GM12874 (cell line): Measurements from ENCODE around the gene SEC16B.

Source experiments
- CTCF ChIP-seq: IDR thresholded peaks from 2 replicates; pipeline ENCODE4 v1.5.1; 2011; ENCODE audit warnings: low read depth, mild to moderate bottlenecking, control low read depth, low read length, moderate library complexity; ENCODE audit not compliant: insufficient read depth

SEC16B gene

GRCh38 chr1:178006043-178006442 is 36.2 kb upstream of the SEC16B start:
- TF ChIP-seq CTCF = no peak

GRCh38 chr1:178005450-178005849 is 35.6 kb upstream of the SEC16B start:
- TF ChIP-seq CTCF = no peak

- no peak for TF ChIP-seq CTCF
Measured at GRCh38 chr1:178004926-178005391, 35.1 kb upstream of the SEC16B start.

GRCh38 chr1:177998696-177999631 is 29.1 kb upstream of the SEC16B start:
- TF ChIP-seq CTCF = no peak

GRCh38 chr1:177996957-177997356 is 27.1 kb upstream of the SEC16B start:
- TF ChIP-seq CTCF = no peak

GRCh38 chr1:177995369-177995768 is 25.5 kb upstream of the SEC16B start:
- no peak for TF ChIP-seq CTCF

GRCh38 chr1:177984761-177985160 is 14.9 kb upstream of the SEC16B start:
- TF ChIP-seq CTCF = no peak
